22Rv1 (cell line): ENCODE measurements around the gene AMN.

Source experiments
- H3K27ac ChIP-seq: fragments of 450-650 bp; 2 replicates; pipeline ENCODE4 v1.5.1; 2017
- CTCF ChIP-seq: fragments of 450-650 bp; IDR thresholded peaks from 2 replicates; pipeline ENCODE4 v1.5.1; 2017; ENCODE audit warnings: mild to moderate bottlenecking
- ZFX ChIP-seq: fragments of 450-650 bp; IDR thresholded peaks from 2 replicates; pipeline ENCODE4 v1.6.1; 2017; ENCODE audit warnings: antibody characterized with exemption, borderline replicate concordance

The AMN gene

DNA sequence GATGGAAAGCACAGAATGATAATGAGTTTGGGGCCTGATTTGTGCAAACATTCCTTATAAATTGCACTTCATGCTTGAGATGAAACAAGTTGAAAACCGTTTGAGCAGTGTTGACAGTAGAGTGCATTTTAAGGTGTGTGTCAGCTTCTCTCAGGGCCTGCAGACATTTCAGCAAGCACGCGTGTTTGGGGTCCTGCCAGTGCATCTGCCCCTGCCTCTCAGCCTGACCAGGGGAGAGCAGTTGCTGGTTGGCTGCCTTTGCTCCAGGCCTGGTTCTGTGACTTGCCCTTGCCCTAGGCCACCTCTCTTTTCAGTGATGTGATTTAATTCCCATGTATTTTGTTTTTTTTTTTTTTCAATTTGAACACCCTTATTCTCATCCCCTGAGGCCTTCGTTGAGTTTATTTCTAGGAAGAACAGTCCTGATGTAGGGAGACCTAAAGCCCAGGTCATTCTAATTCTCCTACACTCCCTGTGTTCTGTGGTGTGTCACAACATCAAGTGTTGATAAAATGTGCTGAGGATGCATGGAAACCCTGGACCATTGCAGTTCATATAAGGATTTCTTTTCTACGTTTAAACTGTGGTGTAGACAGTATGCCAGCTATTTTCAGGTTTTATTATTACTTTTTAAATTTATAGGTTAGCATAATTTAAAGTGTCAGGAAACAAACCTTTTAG, 40.1 kb upstream of the AMN start:
- H3K27ac ChIP-seq, result no peak overlapping the region
- TF ChIP-seq CTCF (no peak), ZFX (no peak)

GRCh38 chr14:102883089-102883541, 39.3 kb upstream of the AMN start:
- H3K27ac ChIP-seq, result no peak overlapping the region
- no peak for TF ChIP-seq ZFX

DNA sequence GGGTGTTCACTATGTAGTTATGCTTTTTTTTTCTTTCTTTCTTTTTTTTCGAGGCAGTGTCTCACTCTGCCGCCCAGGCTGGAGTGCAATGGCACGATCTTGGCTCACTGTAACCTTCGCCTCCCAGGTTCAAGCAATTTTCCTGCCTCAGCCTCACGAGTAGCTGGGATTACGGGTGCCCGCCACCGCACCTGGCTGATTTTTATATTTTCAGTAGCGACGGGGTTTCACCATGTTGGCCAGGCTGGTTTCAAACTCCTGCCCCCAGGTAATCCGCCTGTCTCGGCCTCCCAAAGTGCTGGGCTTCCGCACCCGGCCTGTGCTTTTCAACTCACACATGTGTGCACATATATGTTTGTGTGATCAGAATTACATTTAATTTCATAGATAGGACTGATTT, 38.9 kb upstream of the AMN start:
- TF ChIP-seq ZFX (no peak), CTCF (no peak)
- no peak overlapping the region for H3K27ac ChIP-seq

DNA sequence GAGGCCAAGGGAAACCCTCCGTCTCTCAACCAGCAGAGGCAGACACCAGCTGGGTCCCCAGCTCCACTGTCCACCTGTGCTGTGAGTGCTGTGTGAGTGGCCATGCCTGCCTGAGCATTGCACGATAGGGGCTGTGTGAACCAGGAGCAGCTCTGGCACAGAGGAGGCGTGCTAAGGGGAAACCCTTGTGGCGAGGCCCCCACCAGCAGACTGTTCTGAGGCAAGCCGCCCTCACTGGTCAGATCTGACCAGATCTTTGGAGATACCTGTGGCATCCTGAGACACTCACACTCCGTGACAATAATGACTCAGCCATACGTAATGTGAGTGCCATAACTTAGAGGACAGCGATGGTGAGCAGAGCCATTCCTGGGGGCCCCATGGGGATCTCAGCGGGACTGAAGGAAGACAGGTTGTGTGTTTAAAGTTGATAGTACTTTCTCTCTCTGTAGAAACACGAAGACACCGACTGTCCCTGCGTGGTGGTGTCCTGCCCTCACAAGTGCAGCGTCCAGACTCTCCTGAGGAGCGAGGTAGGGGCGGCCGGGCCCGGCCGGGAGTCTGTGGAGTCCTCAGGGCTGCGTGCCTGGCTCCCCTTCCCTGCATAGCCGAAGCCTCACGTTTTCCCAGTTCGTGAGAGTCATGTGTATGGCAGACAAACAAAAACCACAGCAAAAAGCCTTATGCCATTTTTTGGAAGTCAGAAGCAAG, 36.6 kb upstream of the AMN start:
- no peak overlapping the region for H3K27ac ChIP-seq
- TF ChIP-seq CTCF (no peak), ZFX (no peak)

DNA sequence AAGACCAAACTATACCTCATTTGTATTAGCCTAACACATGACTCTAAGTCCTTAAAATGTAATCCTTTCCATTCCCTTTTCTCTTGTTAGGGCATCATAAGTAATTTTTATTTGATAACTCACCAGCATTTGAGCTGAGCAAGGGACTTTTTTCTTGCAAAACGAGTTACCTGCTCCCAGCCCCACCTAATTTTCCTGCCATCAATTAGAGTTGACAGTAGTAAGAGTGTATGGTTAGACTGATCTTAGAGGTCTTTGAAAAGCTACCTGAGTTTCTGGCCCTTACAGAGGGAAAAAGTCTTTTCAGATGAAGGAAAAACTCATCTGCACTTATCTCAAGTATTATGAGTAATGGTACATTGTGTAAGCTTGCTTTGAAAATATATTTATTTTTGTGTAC, 33.7 kb upstream of the AMN start:
- TF ChIP-seq CTCF (no peak), ZFX (no peak)
- no peak overlapping the region for H3K27ac ChIP-seq

GRCh38 chr14:102889615-102890014, 32.8 kb upstream of the AMN start:
- H3K27ac ChIP-seq, result no peak overlapping the region
- TF ChIP-seq ZFX (no peak), CTCF (no peak)

DNA sequence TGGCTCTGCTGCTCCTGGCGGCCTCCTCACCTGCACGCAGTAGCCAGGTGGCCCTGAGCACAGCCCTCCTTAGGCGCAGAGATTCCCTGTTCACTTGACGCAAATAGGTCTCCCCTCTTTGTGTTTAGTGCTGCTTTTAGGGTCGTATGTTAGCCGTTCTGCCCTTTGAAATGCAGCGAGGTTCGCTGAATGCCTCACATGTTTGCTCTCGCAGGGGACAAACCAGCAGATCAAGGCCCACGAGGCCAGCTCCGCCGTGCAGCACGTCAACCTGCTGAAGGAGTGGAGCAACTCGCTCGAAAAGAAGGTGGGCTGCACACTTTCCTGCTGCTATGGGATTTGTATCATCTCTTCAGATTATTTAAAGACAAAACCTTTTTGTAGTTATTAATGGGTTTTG, 31.4 kb upstream of the AMN start:
- TF ChIP-seq CTCF, result no peak
- no peak for TF ChIP-seq ZFX
- H3K27ac ChIP-seq, result no peak overlapping the region
